H9 (cell line): Measurements from ENCODE around the gene TNS2. TPM values are rescaled to one million over a fixed set of nuclear protein-coding genes. Genes with fewer than 3 reads are reported as not detected.

Source experiments
- DNase-seq: peaks from one replicate; pipeline ENCODE4 v3.0.0-alpha.2; 2017
- H2AFZ ChIP-seq: one replicate; pipeline ENCODE4 v1.6.1; 2013; ENCODE audit warnings: mild to moderate bottlenecking, low read length, control low read depth, moderate library complexity
- H2AK5ac ChIP-seq: 2 replicates; pipeline ENCODE4 v1.6.1; 2013; ENCODE audit warnings: low read length, control low read depth, mixed read lengths; ENCODE audit not compliant: insufficient read length
- H2BK120ac ChIP-seq: one replicate; pipeline ENCODE4 v1.6.1; 2013; ENCODE audit warnings: low read depth, mild to moderate bottlenecking, low read length, control low read depth, inconsistent platforms; ENCODE audit not compliant: poor library complexity, severe bottlenecking
- H2BK12ac ChIP-seq: 2 replicates; pipeline ENCODE4 v1.6.1; 2013; ENCODE audit warnings: low read length, control low read depth, mixed read lengths, low read depth; ENCODE audit not compliant: insufficient read length
- H2BK15ac ChIP-seq: 2 replicates; pipeline ENCODE4 v1.6.1; 2013; ENCODE audit warnings: low read depth, low read length, control low read depth
- H2BK20ac ChIP-seq: one replicate; pipeline ENCODE4 v1.6.1; 2013; ENCODE audit warnings: low read depth, mild to moderate bottlenecking, low read length, control low read depth, inconsistent platforms; ENCODE audit not compliant: poor library complexity, severe bottlenecking
- H2BK5ac ChIP-seq: 2 replicates; pipeline ENCODE4 v1.6.1; 2013; ENCODE audit warnings: low read length, control low read depth, mixed read lengths; ENCODE audit not compliant: insufficient read length
- H3K14ac ChIP-seq: 2 replicates; pipeline ENCODE4 v1.6.1; 2013; ENCODE audit warnings: low read length, control low read depth; ENCODE audit not compliant: insufficient read depth
- H3K18ac ChIP-seq: 2 replicates; pipeline ENCODE4 v1.6.1; 2013; ENCODE audit warnings: low read depth, mild to moderate bottlenecking, mixed read lengths, low read length, control low read depth; ENCODE audit not compliant: insufficient read length
- H3K23ac ChIP-seq: 2 replicates; pipeline ENCODE4 v1.6.1; 2013; ENCODE audit warnings: low read length, control low read depth, mixed read lengths, low read depth; ENCODE audit not compliant: insufficient read length
- H3K23me2 ChIP-seq: 2 replicates; pipeline ENCODE4 v1.6.1; 2013; ENCODE audit warnings: low read depth, mild to moderate bottlenecking, mixed read lengths, low read length, control low read depth; ENCODE audit not compliant: insufficient read length, poor library complexity, severe bottlenecking
- H3K27ac ChIP-seq: 2 replicates; pipeline ENCODE4 v1.5.1; 2013; ENCODE audit warnings: low read length, control low read depth, mixed read lengths, low read depth; ENCODE audit not compliant: insufficient read length
- H3K27me3 ChIP-seq: 2 replicates; pipeline ENCODE4 v1.6.1; 2013; ENCODE audit warnings: low read length, control low read depth, inconsistent platforms; ENCODE audit not compliant: insufficient read depth
- H3K4ac ChIP-seq: 2 replicates; pipeline ENCODE4 v1.6.1; 2013; ENCODE audit warnings: low read depth, mild to moderate bottlenecking, control low read depth, inconsistent platforms, low read length, moderate library complexity
- H3K4me1 ChIP-seq: 2 replicates; pipeline ENCODE4 v1.6.1; 2013; ENCODE audit warnings: low read length, control low read depth, inconsistent platforms; ENCODE audit not compliant: insufficient read depth
- H3K4me2 ChIP-seq: 2 replicates; pipeline ENCODE4 v1.6.1; 2013; ENCODE audit warnings: low read length, control low read depth, mixed read lengths; ENCODE audit not compliant: insufficient read length, insufficient read depth
- H3K56ac ChIP-seq: 2 replicates; pipeline ENCODE4 v1.6.1; 2013; ENCODE audit warnings: low read depth, mild to moderate bottlenecking, mixed read lengths, low read length, control low read depth; ENCODE audit not compliant: insufficient read length
- H3K79me1 ChIP-seq: 2 replicates; pipeline ENCODE4 v1.6.1; 2013; ENCODE audit warnings: low read depth, mild to moderate bottlenecking, moderate library complexity, low read length, control low read depth, inconsistent platforms; ENCODE audit not compliant: insufficient read depth, poor library complexity, severe bottlenecking
- H3K79me2 ChIP-seq: 2 replicates; pipeline ENCODE4 v1.6.1; 2013; ENCODE audit warnings: low read length, control low read depth, inconsistent platforms; ENCODE audit not compliant: insufficient read depth
- H3K9ac ChIP-seq: 2 replicates; pipeline ENCODE4 v1.6.1; 2013; ENCODE audit warnings: low read length, control low read depth, mixed read lengths; ENCODE audit not compliant: insufficient read length; ENCODE audit errors: extremely low read depth
- H3K9me3 ChIP-seq: one replicate; pipeline ENCODE4 v1.6.1; 2013; ENCODE audit warnings: low read depth, low read length, inconsistent platforms; ENCODE audit not compliant: control insufficient read depth
- H3T11ph ChIP-seq: one replicate; pipeline ENCODE4 v1.6.1; 2013; ENCODE audit warnings: mild to moderate bottlenecking, low read length, control low read depth, inconsistent platforms
- H4K20me1 ChIP-seq: one replicate; pipeline ENCODE4 v1.6.1; 2013; ENCODE audit not compliant: control insufficient read depth, insufficient read length, insufficient read depth
- H4K5ac ChIP-seq: 2 replicates; pipeline ENCODE4 v1.6.1; 2013; ENCODE audit warnings: low read depth, mild to moderate bottlenecking, mixed read lengths, low read length, control low read depth; ENCODE audit not compliant: insufficient read length
- H4K8ac ChIP-seq: replicated peaks from 2 replicates; pipeline ENCODE4 v1.6.1; 2013; ENCODE audit warnings: low read length, control low read depth, mixed read lengths, low read depth; ENCODE audit not compliant: insufficient read length
- H4K91ac ChIP-seq: 2 replicates; pipeline ENCODE4 v1.6.1; 2013; ENCODE audit warnings: low read depth, mild to moderate bottlenecking, moderate library complexity, mixed read lengths, low read length, control low read depth; ENCODE audit not compliant: insufficient read length
- H3K27ac Mint-ChIP-seq, 3 experiments: 2 replicates in 2 of 3; 3 replicates in 1 of 3; pipeline ENCODE4 v1.8.0; 2020 to 2021; ENCODE audit warnings: mixed read lengths in 3 of 3, mild to moderate bottlenecking in 1 of 3, moderate library complexity in 1 of 3
- H3K27me3 Mint-ChIP-seq: 2 replicates; pipeline ENCODE4 v1.8.0; 2021; ENCODE audit warnings: low read depth, mild to moderate bottlenecking, moderate library complexity, mixed read lengths
- H3K36me3 Mint-ChIP-seq, 3 experiments: 2 replicates in 2 of 3; 3 replicates in 1 of 3; pipeline ENCODE4 v1.8.0; 2020 to 2021; ENCODE audit warnings: low read depth in 3 of 3, mixed read lengths in 3 of 3; ENCODE audit not compliant: insufficient read depth in 1 of 3
- H3K4me1 Mint-ChIP-seq, 2 experiments: 2 replicates each; pipeline ENCODE4 v1.8.0; 2020; ENCODE audit warnings: mixed read lengths in 2 of 2
- H3K4me3 Mint-ChIP-seq, 2 experiments: 2 replicates in 1 of 2; 3 replicates in 1 of 2; pipeline ENCODE4 v1.8.0; 2020 to 2021; ENCODE audit warnings: mild to moderate bottlenecking in 2 of 2, mixed read lengths in 2 of 2, moderate library complexity in 1 of 2
- H3K9me3 Mint-ChIP-seq, 2 experiments: 2 replicates in 1 of 2; 3 replicates in 1 of 2; pipeline ENCODE4 v1.8.0; 2020; ENCODE audit warnings: mild to moderate bottlenecking in 2 of 2, mixed read lengths in 2 of 2, moderate library complexity in 1 of 2
- WGBS: extraction: QIAGEN DNeasy Blood & Tissue Kit; methylation state at CpG from one replicate; pipeline ENCODE4 v1.1.7; 2013; ENCODE audit warnings: missing lambda C conversion rate, low lambda C conversion rate, mixed read lengths; ENCODE audit not compliant: insufficient read length; ENCODE audit errors: extremely low coverage; 5-methylcytosine and 5-hydroxymethylcytosine counted together
- total RNA-seq: library from RNA; stranded (reverse); gene quantifications from 2 replicates; pipeline ENCODE4 v1.2.1, GENCODE V29; 2021
- TF ChIP-seq, protein P1 (sequence below): fragments of 200-600 bp; sonication (generic); conservative IDR thresholded peaks from 3 replicates; pipeline ENCODE4 v1.8.0; 2021; ENCODE audit warnings: antibody characterized with exemption, mild to moderate bottlenecking

TNS2 gene
- total RNA-seq, 1 experiment from 2014 or later: 4.5 TPM

DNA sequence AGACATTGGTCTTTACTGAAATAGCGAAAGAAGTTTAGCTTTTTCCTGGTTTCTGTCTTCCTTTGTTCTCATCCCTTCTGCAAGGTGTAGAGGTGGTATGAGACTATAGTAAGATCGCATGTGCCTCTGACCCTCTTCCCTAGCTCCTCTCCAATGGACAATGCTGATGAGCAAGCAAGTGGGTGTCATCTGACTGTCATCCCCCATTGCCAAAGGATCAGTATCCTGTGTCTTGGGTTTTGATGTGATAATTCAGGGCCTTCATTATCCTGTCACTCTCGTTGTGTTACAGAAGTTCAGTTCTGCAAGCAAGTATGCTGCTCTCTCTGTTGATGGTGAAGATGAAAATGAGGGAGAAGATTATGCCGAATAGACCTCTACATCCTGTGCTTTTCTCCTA is 10.0 kb upstream of the TNS2 start:
- peak overlapping the region in 1 of 2 experiments; percentile 2; a peak in 1 of 5 replicates for H3K4me3 Mint-ChIP-seq
- H3K27ac ChIP-seq: no peak overlapping the region
- no peak overlapping the region for H3K23ac ChIP-seq
- H3K4ac ChIP-seq: no peak overlapping the region
- H3K9ac ChIP-seq: no peak overlapping the region
- H3K18ac ChIP-seq: no peak overlapping the region
- no peak overlapping the region for H3K14ac ChIP-seq
- no peaks in the 10 kb centered on the region for H4K20me1 ChIP-seq
- peaks cover 46 to 71% (median 53%) of the 10 kb centered on the region in 3 experiments for H3K36me3 Mint-ChIP-seq
- no peak overlapping the region for H2BK120ac ChIP-seq
- WGBS: no CpG with 5 or more reads among the region's 4 CpGs
- H3K27ac Mint-ChIP-seq: peak overlapping the region in 1 of 3 experiments; percentile 54; a peak in 1 of 7 replicates
- peaks cover 8% of the 10 kb centered on the region; the same call in 1 of the 2 replicates for H3K4me1 ChIP-seq
- TF ChIP-seq, protein P1, sequence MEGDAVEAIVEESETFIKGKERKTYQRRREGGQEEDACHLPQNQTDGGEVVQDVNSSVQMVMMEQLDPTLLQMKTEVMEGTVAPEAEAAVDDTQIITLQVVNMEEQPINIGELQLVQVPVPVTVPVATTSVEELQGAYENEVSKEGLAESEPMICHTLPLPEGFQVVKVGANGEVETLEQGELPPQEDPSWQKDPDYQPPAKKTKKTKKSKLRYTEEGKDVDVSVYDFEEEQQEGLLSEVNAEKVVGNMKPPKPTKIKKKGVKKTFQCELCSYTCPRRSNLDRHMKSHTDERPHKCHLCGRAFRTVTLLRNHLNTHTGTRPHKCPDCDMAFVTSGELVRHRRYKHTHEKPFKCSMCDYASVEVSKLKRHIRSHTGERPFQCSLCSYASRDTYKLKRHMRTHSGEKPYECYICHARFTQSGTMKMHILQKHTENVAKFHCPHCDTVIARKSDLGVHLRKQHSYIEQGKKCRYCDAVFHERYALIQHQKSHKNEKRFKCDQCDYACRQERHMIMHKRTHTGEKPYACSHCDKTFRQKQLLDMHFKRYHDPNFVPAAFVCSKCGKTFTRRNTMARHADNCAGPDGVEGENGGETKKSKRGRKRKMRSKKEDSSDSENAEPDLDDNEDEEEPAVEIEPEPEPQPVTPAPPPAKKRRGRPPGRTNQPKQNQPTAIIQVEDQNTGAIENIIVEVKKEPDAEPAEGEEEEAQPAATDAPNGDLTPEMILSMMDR: no peak
- H2BK12ac ChIP-seq: no peak overlapping the region
- H2BK5ac ChIP-seq: no peak overlapping the region
- H3K79me2 ChIP-seq: no peaks in the 10 kb centered on the region
- H3K4me2 ChIP-seq: no peak overlapping the region
- H4K91ac ChIP-seq: no peak overlapping the region
- no peaks in the 10 kb centered on the region for H3K23me2 ChIP-seq
- peaks cover 32 to 41% of the 10 kb centered on the region in 2 experiments for H3K4me1 Mint-ChIP-seq
- H3K56ac ChIP-seq: no peak overlapping the region
- H3K27me3 Mint-ChIP-seq: peaks cover 19% of the 10 kb centered on the region
- no peak overlapping the region for H4K8ac ChIP-seq
- no peaks in the 10 kb centered on the region for H3K9me3 ChIP-seq
- no peak overlapping the region for H4K5ac ChIP-seq
- H3K9me3 Mint-ChIP-seq: no peaks in the 10 kb centered on the region
- DNase-seq: no peak
- no peak overlapping the region for H2AFZ ChIP-seq
- H3K79me1 ChIP-seq: no peaks in the 10 kb centered on the region
- H2AK5ac ChIP-seq: no peak overlapping the region
- no peak overlapping the region for H3T11ph ChIP-seq
- H2BK15ac ChIP-seq: no peak overlapping the region
- peaks cover 2% of the 10 kb centered on the region; the same call in 1 of the 2 replicates for H3K27me3 ChIP-seq
- H2BK20ac ChIP-seq: no peak overlapping the region
